DOHH2 (cell line): ENCODE measurements around the gene ZMIZ1.

Experiments
- CTCF ChIP-seq: fragments of 200-600 bp; sonication (generic); IDR thresholded peaks from one replicate; pipeline ENCODE4 v1.5.1; 2014; ENCODE audit warnings: antibody characterized with exemption, mild to moderate bottlenecking, low read depth, low read length; ENCODE audit not compliant: poor library complexity, severe bottlenecking
- EZH2phosphoT487 ChIP-seq: fragments of 200-600 bp; sonication (generic); IDR thresholded peaks from 2 replicates; pipeline ENCODE4 v1.6.1; 2017; ENCODE audit warnings: borderline replicate concordance, mild to moderate bottlenecking, antibody characterized with exemption, low read length, moderate library complexity, mixed read lengths

- TF ChIP-seq CTCF (no peak), EZH2phosphoT487 (no peak)
Observed at GRCh38 chr10:79347894-79348639, 279.3 kb downstream of the ZMIZ1 start.
